Activated CD8-positive, alpha-beta T cell treated with anti-CD3 and anti-CD28 coated beads for 36 hours (primary cell): Measurements from ENCODE around the gene BMPR2. TPM values are rescaled to one million over a fixed set of nuclear protein-coding genes. Genes with fewer than 3 reads are reported as not detected.
"Not testable (repeated sequence)": the region's sequence is repeated elsewhere in the genome, so short reads cannot be mapped to it uniquely, and the experiment has no call there.

Experiments used
- ATAC-seq: fragments of 200-7000 bp; cut with Tn5 transposase; one replicate; pipeline ENCODE4 v1.10.0; 2021; ENCODE audit warnings: mild to moderate bottlenecking, moderate library complexity
- CTCF ChIA-PET: fragments of 350-600 bp; sonication (Branson Sonifier 250); formaldehyde crosslinking; loops from one replicate; lab custom pipeline; 2021; ENCODE audit warnings: antibody characterized with exemption; lab: Charles Lee
- POLR2A ChIA-PET: fragments of 350-600 bp; sonication (Branson Sonifier 250); formaldehyde crosslinking; loops from one replicate; lab custom pipeline; 2021; ENCODE audit warnings: antibody characterized with exemption; lab: Charles Lee
- DNase-seq: peaks from one replicate; pipeline ENCODE4 v3.0.0-alpha.2; 2020
- H3K27ac Mint-ChIP-seq: one replicate; pipeline ENCODE4 v1.8.0; 2021; ENCODE audit warnings: mild to moderate bottlenecking, mixed read lengths
- H3K27me3 Mint-ChIP-seq: one replicate; pipeline ENCODE4 v1.8.0; 2021; ENCODE audit warnings: mixed read lengths
- H3K36me3 Mint-ChIP-seq: one replicate; pipeline ENCODE4 v1.8.0; 2021; ENCODE audit warnings: low read depth, mixed read lengths
- H3K4me1 Mint-ChIP-seq: one replicate; pipeline ENCODE4 v1.8.0; 2021; ENCODE audit warnings: low read depth, mixed read lengths
- H3K4me3 Mint-ChIP-seq: one replicate; pipeline ENCODE4 v1.8.0; 2021; ENCODE audit warnings: mild to moderate bottlenecking, moderate library complexity, mixed read lengths
- H3K9me3 Mint-ChIP-seq: one replicate; pipeline ENCODE4 v1.8.0; 2021; ENCODE audit warnings: mixed read lengths
- CTCF ChIP-seq: fragments of 200-600 bp; IDR thresholded peaks from one replicate; pipeline ENCODE4 v1.8.0; 2022; ENCODE audit warnings: antibody characterized with exemption, mild to moderate bottlenecking
- intact Hi-C: fragments of 100-400 bp; cut with micrococcal nuclease; formaldehyde crosslinking; loops from one replicate; pipeline ENCODE4 v1.10.0; 2022
- total RNA-seq, 2 experiments: library from RNA; stranded (reverse); gene quantifications; one replicate each; pipeline ENCODE4 v1.2.3, GENCODE V29; 2021

BMPR2 gene
- total RNA-seq, 2 experiments from 2014 or later: 7.1 to 7.7 TPM

GRCh38 chr2:202542142-202542541 is 166.0 kb downstream of the BMPR2 start:
- no peak for ATAC-seq

GRCh38 chr2:202545523-202545922 is 169.4 kb downstream of the BMPR2 start:
- POLR2A ChIA-PET: no interaction called here
- DNase-seq: no peak
- no peaks in the 10 kb centered on the region for H3K27me3 Mint-ChIP-seq
- H3K9me3 Mint-ChIP-seq: no peaks in the 10 kb centered on the region
- H3K36me3 Mint-ChIP-seq: peaks cover 2% of the 10 kb centered on the region
- CTCF ChIA-PET: no interaction called here
- no peak overlapping the region for H3K4me3 Mint-ChIP-seq
- peaks cover 9% of the 10 kb centered on the region for H3K4me1 Mint-ChIP-seq
- peak; percentile 61 for ATAC-seq
- no peak overlapping the region for H3K27ac Mint-ChIP-seq
- intact Hi-C loops: no loop called here
- TF ChIP-seq CTCF: no peak

More at GRCh38 chr2:202542142-202542541, 166.0 kb downstream of the BMPR2 start:
- no peaks in the 10 kb centered on the region for H3K9me3 Mint-ChIP-seq
- CTCF ChIA-PET: no interaction called here
- DNase-seq: no peak
- intact Hi-C loops: no loop called here
- no peak for TF ChIP-seq CTCF
- H3K4me3 Mint-ChIP-seq: no peak overlapping the region
- peaks cover 9% of the 10 kb centered on the region for H3K4me1 Mint-ChIP-seq
- peaks cover 2% of the 10 kb centered on the region for H3K36me3 Mint-ChIP-seq
- no peaks in the 10 kb centered on the region for H3K27me3 Mint-ChIP-seq
- H3K27ac Mint-ChIP-seq: no peak overlapping the region
- POLR2A ChIA-PET: interaction anchor here (0.7 kb wide), 1 partner anchor 328 kb away, joined by 5 read pairs; no protein-coding TSS in a partner anchor

- ATAC-seq: no peak
- no peak overlapping the region for H3K4me3 Mint-ChIP-seq
- H3K27me3 Mint-ChIP-seq: no peaks in the 10 kb centered on the region
- ChIA-PET CTCF (no interaction called here), POLR2A (no interaction called here)
- no peak overlapping the region for H3K27ac Mint-ChIP-seq
- DNase-seq: no peak
- intact Hi-C loops: no loop called here
- TF ChIP-seq CTCF: no peak
- H3K36me3 Mint-ChIP-seq: peaks cover 2% of the 10 kb centered on the region
- H3K9me3 Mint-ChIP-seq: no peaks in the 10 kb centered on the region
- H3K4me1 Mint-ChIP-seq: peaks cover 9% of the 10 kb centered on the region
These were observed 169.8 kb downstream of the BMPR2 start for GRCh38 chr2:202545931-202546330.

DNA sequence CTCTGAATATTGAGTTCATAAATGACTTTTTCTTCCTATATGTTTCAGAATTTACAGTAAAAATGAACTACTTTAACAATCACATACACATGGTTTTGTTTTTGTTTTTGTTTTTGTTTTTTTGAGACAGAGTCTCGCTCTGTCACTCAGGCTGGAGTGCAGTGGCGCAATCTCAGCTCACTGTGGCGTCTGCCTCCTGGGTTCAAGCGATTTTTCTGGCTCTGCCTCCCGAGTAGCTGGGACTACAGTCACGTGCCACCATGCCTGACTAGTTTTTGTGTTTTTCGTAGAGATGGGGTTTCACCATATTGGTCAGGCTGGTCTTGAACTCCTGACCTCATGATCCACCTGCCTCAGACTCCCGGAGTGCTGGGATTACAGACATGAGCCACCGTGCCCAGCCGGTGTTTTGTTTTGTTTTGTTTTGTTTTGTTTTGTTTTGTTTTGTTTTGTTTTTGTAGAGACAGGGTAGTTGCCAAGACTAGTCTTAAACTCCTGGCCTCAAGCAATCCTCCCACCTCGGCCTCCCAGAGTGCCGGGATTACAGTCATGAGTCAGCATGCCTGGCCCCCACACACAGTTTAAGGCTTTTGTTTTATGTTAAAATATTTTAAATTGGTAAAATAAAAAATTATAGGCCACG is 170.5 kb downstream of the BMPR2 start:
- H3K4me3 Mint-ChIP-seq, H3K36me3 Mint-ChIP-seq, intact Hi-C loops, DNase-seq, H3K9me3 Mint-ChIP-seq, H3K4me1 Mint-ChIP-seq, ATAC-seq, CTCF ChIA-PET, H3K27me3 Mint-ChIP-seq, POLR2A ChIA-PET, H3K27ac Mint-ChIP-seq: not testable (repeated sequence)

DNA sequence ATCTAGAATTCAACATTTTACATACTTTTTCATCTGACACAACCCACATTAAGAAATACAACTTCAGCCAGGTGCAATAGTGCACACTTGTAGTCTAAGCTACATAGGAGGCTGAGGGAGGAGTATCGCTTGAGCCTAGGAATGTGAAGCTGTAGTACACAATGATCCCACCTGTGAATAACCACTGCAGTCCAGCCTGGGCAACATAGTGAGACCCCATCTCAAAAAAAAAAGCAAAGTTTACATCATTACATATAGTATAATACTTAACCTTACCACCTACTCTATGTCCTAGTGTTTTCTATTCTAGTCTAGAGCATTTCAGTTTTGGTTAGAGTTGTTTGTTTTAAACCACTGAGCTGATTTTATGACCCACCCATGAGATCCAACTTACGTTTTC is 172.1 kb downstream of the BMPR2 start:
- no peak for TF ChIP-seq CTCF
- intact Hi-C loops: no loop called here
- ChIA-PET CTCF (no interaction called here), POLR2A (interaction anchor here (0.6 kb wide), 1 partner anchor 125 kb away, joined by 3 read pairs; no protein-coding TSS in a partner anchor)
- H3K4me3 Mint-ChIP-seq: no peak overlapping the region
- no peaks in the 10 kb centered on the region for H3K27me3 Mint-ChIP-seq
- H3K36me3 Mint-ChIP-seq: peaks cover 2% of the 10 kb centered on the region
- no peak for ATAC-seq
- H3K4me1 Mint-ChIP-seq: peaks cover 9% of the 10 kb centered on the region
- H3K27ac Mint-ChIP-seq: no peak overlapping the region
- DNase-seq: no peak
- no peaks in the 10 kb centered on the region for H3K9me3 Mint-ChIP-seq

DNA sequence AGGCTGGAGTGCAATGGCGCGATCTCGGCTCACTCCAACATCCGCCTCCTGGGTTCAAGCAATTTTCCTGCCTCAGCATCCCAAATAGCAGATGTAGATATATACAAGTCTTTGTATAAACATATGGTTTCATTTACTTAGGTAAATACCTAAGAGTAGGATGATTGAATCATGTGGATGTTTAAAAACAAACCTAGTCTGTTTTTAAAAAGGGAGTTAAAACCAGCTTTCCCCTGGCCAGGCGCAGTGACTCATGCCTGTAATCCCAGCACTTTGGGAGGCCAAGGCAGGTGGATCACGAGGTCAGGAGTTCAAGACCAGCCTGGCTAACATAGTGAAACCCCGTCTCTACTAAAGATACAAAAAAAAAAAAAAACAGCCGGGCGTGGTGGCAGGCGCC is 174.9 kb downstream of the BMPR2 start:
- H3K4me3 Mint-ChIP-seq, ATAC-seq, H3K9me3 Mint-ChIP-seq: not testable (repeated sequence)

More for the DNA sequence above, 174.9 kb downstream of the BMPR2 start:
- CTCF ChIA-PET, H3K4me1 Mint-ChIP-seq, intact Hi-C loops, H3K27ac Mint-ChIP-seq, H3K36me3 Mint-ChIP-seq, H3K27me3 Mint-ChIP-seq, DNase-seq, POLR2A ChIA-PET: not testable (repeated sequence)
